Fibroblast of the aortic adventitia (primary cell): ENCODE measurements around the gene TMTC2. TPM values are rescaled to one million over a fixed set of nuclear protein-coding genes. Genes with fewer than 3 reads are reported as not detected.

ENCODE experiments used
- DNase-seq: peaks from one replicate; pipeline ENCODE4 v3.0.0-alpha.2; 2010; ENCODE audit warnings: low read depth
- H3K4me3 ChIP-seq: 2 replicates; pipeline ENCODE4 v1.5.1; 2011; ENCODE audit warnings: low read depth, mild to moderate bottlenecking, control low read depth, low read length, moderate library complexity
- total RNA-seq: library from RNA; depleted of rRNA; stranded (reverse); fragments of >200 nt; gene quantifications from 2 replicates; pipeline ENCODE4 v1.2.3, GENCODE V29; 2012; ENCODE audit warnings: low replicate concordance
- TF ChIP-seq, protein P1 (sequence below): IDR thresholded peaks from 2 replicates; pipeline ENCODE4 v1.5.1; 2011; ENCODE audit warnings: mild to moderate bottlenecking, low read length, control low read depth, inconsistent platforms; ENCODE audit not compliant: insufficient read depth

The TMTC2 gene
- total RNA-seq, 1 donor, result 21.1 TPM

DNA sequence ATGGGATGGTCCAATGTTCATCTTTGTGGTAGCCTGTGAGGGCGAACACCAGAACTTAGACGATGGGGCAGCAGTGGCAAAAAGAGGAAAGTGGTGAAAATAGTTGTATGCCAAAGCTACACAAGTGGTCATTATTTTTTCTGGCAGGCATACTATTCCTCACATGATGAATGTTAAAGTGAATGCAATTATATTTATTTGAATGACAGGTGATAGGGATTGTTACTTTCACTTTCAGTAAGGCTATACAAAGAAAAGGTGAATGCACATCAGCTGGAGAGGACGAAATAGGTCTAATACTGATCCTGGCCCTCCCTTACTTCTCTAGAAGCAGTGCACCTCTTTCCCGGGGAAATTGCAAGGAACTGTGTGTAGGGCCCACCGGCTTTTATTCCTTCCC is 470.1 kb downstream of the TMTC2 start:
- no peak for DNase-seq
- no peak overlapping the region for H3K4me3 ChIP-seq
- TF ChIP-seq, protein P1, sequence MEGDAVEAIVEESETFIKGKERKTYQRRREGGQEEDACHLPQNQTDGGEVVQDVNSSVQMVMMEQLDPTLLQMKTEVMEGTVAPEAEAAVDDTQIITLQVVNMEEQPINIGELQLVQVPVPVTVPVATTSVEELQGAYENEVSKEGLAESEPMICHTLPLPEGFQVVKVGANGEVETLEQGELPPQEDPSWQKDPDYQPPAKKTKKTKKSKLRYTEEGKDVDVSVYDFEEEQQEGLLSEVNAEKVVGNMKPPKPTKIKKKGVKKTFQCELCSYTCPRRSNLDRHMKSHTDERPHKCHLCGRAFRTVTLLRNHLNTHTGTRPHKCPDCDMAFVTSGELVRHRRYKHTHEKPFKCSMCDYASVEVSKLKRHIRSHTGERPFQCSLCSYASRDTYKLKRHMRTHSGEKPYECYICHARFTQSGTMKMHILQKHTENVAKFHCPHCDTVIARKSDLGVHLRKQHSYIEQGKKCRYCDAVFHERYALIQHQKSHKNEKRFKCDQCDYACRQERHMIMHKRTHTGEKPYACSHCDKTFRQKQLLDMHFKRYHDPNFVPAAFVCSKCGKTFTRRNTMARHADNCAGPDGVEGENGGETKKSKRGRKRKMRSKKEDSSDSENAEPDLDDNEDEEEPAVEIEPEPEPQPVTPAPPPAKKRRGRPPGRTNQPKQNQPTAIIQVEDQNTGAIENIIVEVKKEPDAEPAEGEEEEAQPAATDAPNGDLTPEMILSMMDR, result no peak

DNA sequence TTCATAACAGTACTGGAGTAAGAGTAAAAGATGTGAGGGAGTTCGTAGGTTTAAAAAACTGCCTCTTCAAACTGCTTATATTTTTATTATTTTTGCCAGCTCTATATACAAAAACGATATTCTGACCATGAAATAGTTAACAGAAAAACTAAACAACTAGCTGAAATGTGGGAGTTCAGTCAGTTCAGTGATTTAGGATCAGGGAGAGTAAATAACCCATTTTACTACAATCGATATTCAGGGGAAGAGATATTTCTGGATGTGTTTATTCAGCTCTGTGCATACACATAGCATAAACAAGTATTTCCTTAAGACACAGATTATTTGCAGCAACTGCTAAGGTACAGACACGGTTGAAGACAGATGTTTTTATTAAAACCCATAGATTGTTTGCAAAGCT is 470.9 kb downstream of the TMTC2 start:
- TF ChIP-seq, protein P1, result no peak
- H3K4me3 ChIP-seq, result no peak overlapping the region
- no peak for DNase-seq

DNA sequence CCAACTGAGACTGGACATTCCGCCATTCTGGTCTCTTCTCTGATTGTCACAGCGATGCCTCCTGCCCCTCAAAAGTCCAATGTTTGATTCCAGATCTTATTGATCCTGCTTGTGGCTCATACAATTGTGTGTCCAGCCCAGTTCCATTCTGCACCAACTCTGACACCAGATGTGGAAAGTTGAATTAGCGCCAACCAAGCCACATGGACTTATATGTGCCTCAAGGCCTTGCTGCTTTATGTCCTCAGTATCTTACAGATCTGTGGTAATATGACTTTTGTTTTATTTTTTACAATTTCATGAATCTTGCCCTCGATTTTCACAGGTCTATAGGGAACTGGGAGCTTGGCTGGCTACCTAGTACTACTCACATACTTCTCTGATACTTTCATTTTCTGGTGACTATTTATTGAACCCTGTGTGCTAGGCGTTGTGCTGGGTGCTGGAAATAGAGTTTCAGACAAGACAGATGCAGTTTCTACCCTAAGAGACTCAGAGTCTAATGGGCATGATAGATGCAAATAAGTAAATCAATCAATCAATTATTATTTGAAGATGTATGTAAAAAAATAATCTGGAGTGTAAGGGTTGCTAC is 472.0 kb downstream of the TMTC2 start:
- TF ChIP-seq, protein P1, result no peak
- no peak for DNase-seq
- no peak overlapping the region for H3K4me3 ChIP-seq

DNA sequence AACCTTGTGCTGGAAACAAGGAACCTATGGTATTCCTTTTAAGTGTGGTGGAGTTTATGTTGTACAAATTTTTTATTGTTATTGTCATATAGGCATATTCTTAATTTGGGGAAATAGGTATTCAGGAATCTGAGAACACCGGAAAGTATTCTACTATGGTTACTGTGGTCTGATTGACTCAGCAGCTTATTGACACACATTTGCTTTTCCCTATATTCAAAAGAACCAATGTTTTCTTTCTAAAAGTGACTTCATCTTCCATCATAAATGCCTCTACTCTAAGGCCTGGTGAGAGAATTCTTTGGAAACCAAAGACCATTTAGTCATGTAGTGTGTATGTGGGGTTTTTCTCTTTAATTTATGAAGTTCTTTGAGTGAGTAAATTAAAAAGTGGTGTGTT is 474.8 kb downstream of the TMTC2 start:
- TF ChIP-seq, protein P1, result no peak
- DNase-seq, result no peak
- no peak overlapping the region for H3K4me3 ChIP-seq

DNA sequence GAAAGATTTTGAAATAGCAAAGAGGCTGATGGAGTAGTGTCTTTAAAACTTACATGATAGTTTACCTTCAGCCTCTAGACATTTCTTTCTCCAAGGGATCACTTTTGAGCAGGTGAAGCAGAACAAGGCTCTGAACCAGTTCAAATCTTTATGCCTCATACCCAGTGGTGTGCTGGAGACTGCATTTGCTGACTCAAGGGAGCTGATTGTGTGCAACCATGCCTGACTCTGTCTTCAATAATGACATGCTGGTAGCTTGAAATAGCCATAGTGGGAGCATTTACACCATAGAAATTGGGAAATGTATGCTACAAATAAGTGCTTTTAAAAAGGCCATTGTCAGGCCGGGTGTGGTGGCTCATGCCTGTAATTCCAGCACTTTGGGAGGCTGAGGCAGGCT is 482.0 kb downstream of the TMTC2 start:
- TF ChIP-seq, protein P1, result no peak
- no peak for DNase-seq
- H3K4me3 ChIP-seq, result no peak overlapping the region

DNA sequence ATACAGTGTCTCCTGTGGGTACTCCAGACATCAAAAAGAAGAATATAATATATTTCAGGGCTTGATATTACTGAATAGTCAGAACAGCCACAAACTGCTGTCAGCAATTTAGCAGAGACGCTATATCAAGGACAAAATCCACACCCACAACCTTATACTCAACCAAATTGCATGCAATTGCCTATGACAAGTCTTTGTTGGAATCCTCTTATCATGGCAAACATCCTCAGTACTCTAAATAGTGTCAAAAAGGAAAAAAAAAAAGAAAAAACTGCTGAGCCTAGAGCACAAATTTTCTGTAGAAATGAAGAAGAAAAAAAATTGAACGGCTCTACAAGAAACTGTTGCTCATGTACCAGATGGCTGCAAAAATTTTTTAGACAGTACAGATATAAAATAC is 485.7 kb downstream of the TMTC2 start:
- no peak for DNase-seq
- TF ChIP-seq, protein P1, result no peak

More for the DNA sequence above, 485.7 kb downstream of the TMTC2 start:
- H3K4me3 ChIP-seq, result no peak overlapping the region
